K562 (cell line): Measurements from ENCODE around the gene BACH1. TPM values are rescaled to one million over a fixed set of nuclear protein-coding genes. Genes with fewer than 3 reads are reported as not detected.
A peak's percentile ranks its signal among the peaks of the same experiment; 100 is the strongest.
"Not testable (repeated sequence)": the region's sequence is repeated elsewhere in the genome, so short reads cannot be mapped to it uniquely, and the experiment has no call there.

ENCODE experiments used
- ATAC-seq: fragments of 200-7000 bp; cut with Tn5 transposase; 3 replicates; pipeline ENCODE4 v1.9.1; 2020; ENCODE audit warnings: moderate library complexity
- BruUV-seq: library from RNA; stranded (reverse); fragments of 400-500 nt; replicated peaks from 2 replicates; lab custom pipeline; 2021; lab: Mats Ljungman, UMichigan
- CTCF ChIA-PET: fragments of 300-600 bp; formaldehyde crosslinking; extraction: SDS; loops from one replicate; lab custom pipeline; 2021; ENCODE audit warnings: low intra/inter-chr PET ratio; lab: Yijun Ruan, JAX
- POLR2A ChIA-PET: fragments of 300-600, 350-650 bp; sonication (Branson Sonifier 250); formaldehyde crosslinking; extraction: SDS; loops from one replicate; lab custom pipeline; 2021; ENCODE audit warnings: antibody characterized with exemption, inconsistent platforms; lab: Yijun Ruan, JAX
- DNase-seq, 4 experiments: peaks; one replicate each; pipeline versions ENCODE4 v3.0.0 to v3.0.0-alpha.2; 2011 to 2018; ENCODE audit warnings: low spot score in 3 of 4, mixed read lengths in 3 of 4; ENCODE audit errors: extremely low read depth in 1 of 4
- FAIRE-seq: peaks from 2 replicates; lab custom pipeline; 2011; peaks lifted over from hg19 to GRCh38; lab: Jason Lieb, UNC
- H2AFZ ChIP-seq: 2 replicates; pipeline ENCODE4 v1.6.0; 2011; ENCODE audit warnings: low read depth, low read length, control low read depth, inconsistent platforms
- H3K27ac ChIP-seq: fragments of 200-600 bp; 3 replicates; pipeline ENCODE4 v1.8.0; 2011; ENCODE audit warnings: low read depth, mild to moderate bottlenecking, control low read depth, inconsistent platforms, low read length, moderate library complexity, mixed read lengths; ENCODE audit errors: extremely low read depth
- H3K27me3 ChIP-seq, 2 experiments: fragments of 300-600 bp in 1 of 2; 2 replicates in 1 of 2; 3 replicates in 1 of 2; pipeline versions ENCODE4 v1.6.0 to v1.8.0; 2011; ENCODE audit warnings: inconsistent platforms in 2 of 2, low read length in 2 of 2, mild to moderate bottlenecking in 1 of 2, mixed read lengths in 1 of 2, moderate library complexity in 1 of 2; ENCODE audit not compliant: control insufficient read depth in 2 of 2, insufficient read depth in 2 of 2
- H3K36me3 ChIP-seq: fragments of 300-600 bp; 3 replicates; pipeline ENCODE4 v1.8.0; 2011; ENCODE audit warnings: mild to moderate bottlenecking, low read length, inconsistent platforms; ENCODE audit not compliant: control insufficient read depth, insufficient read depth
- H3K4me1 ChIP-seq, 2 experiments: fragments of 200-600 bp in 1 of 2; replicated peaks in 1 of 2; 2 replicates in 1 of 2; 3 replicates in 1 of 2; pipeline versions ENCODE4 v1.5.1 to v1.8.0; 2011; ENCODE audit warnings: inconsistent platforms in 2 of 2, low read length in 2 of 2, mild to moderate bottlenecking in 1 of 2, mixed read lengths in 1 of 2, moderate library complexity in 1 of 2; ENCODE audit not compliant: control insufficient read depth in 2 of 2, insufficient read depth in 2 of 2
- H3K4me2 ChIP-seq: 2 replicates; pipeline ENCODE4 v1.6.1; 2011; ENCODE audit warnings: low read length, control low read depth, inconsistent platforms, mixed read lengths; ENCODE audit not compliant: insufficient read depth
- H3K4me3 ChIP-seq: fragments of 200-600 bp; sonication (generic), shearing (Covaris generic); 2 replicates; pipeline ENCODE4 v1.5.1; 2016; ENCODE audit warnings: control low read depth, inconsistent platforms
- H3K79me2 ChIP-seq: fragments of 200-600 bp; 3 replicates; pipeline ENCODE4 v1.8.0; 2011; ENCODE audit warnings: low read length, inconsistent platforms; ENCODE audit not compliant: control insufficient read depth, insufficient read depth
- H3K9ac ChIP-seq, 2 experiments: 2 replicates each; pipeline versions ENCODE4 v1.6.0 to v1.6.1; 2011; ENCODE audit warnings: low read depth in 2 of 2, low read length in 2 of 2, control low read depth in 1 of 2, inconsistent platforms in 1 of 2, mild to moderate bottlenecking in 1 of 2, mixed read lengths in 1 of 2; ENCODE audit not compliant: insufficient read depth in 1 of 2
- H3K9me1 ChIP-seq: one replicate; pipeline ENCODE4 v1.6.0; 2011; ENCODE audit warnings: inconsistent platforms, mild to moderate bottlenecking, low read length, moderate library complexity; ENCODE audit not compliant: control insufficient read depth, insufficient read depth
- H3K9me3 ChIP-seq: replicated peaks from 2 replicates; pipeline ENCODE4 v1.5.1; 2011; ENCODE audit warnings: low read depth, low read length, inconsistent platforms; ENCODE audit not compliant: control insufficient read depth, insufficient read depth
- H4K20me1 ChIP-seq: replicated peaks from 2 replicates; pipeline ENCODE4 v1.6.1; 2011; ENCODE audit warnings: low read length, inconsistent platforms, mixed read lengths; ENCODE audit not compliant: control insufficient read depth, insufficient read depth
- ARID3A ChIP-seq: IDR thresholded peaks from 2 replicates; pipeline ENCODE4 v1.6.1; 2012; ENCODE audit warnings: low read depth, low read length, improper control_type of control experiment, borderline replicate concordance
- CBFA2T2 ChIP-seq: fragments of 450-650 bp; conservative IDR thresholded peaks from 2 replicates; pipeline ENCODE4 v1.6.1; 2017; ENCODE audit warnings: mild to moderate bottlenecking
- DACH1 ChIP-seq: fragments of 450-650 bp; IDR thresholded peaks from 2 replicates; pipeline ENCODE4 v1.6.1; 2018; ENCODE audit not compliant: partially characterized antibody
- EP300 ChIP-seq: IDR thresholded peaks from 2 replicates; pipeline ENCODE4 v1.6.1; 2012; ENCODE audit warnings: low read length, improper control_type of control experiment
- FOXA3 ChIP-seq, 2 experiments: fragments of 450-650 bp in 1 of 2; sonication (generic) in 1 of 2; formaldehyde crosslinking; IDR thresholded peaks in 1 of 2; conservative IDR thresholded peaks in 1 of 2; 2 replicates each; pipeline versions ENCODE4 v1.4.0 to v1.8.0; 2020 to 2022; ENCODE audit warnings: mild to moderate bottlenecking in 2 of 2, missing genetic modification reagents in 1 of 2
- MTA1 ChIP-seq: fragments of 450-650 bp; IDR thresholded peaks from 2 replicates; pipeline ENCODE4 v1.6.1; 2017; ENCODE audit warnings: borderline replicate concordance
- SMARCA4 ChIP-seq: fragments of 450-650 bp; IDR thresholded peaks from 2 replicates; pipeline ENCODE4 v1.6.1; 2016
- SMARCE1 ChIP-seq: fragments of 450-650 bp; IDR thresholded peaks from 2 replicates; pipeline ENCODE4 v1.7.1; 2016; ENCODE audit warnings: mild to moderate bottlenecking
- WGBS: fragments of 100-300 bp; shearing (Covaris generic); methylation state at CpG from one replicate; pipeline ENCODE4 v1.1.6; 2016; ENCODE audit warnings: low coverage, mixed read lengths; ENCODE audit not compliant: insufficient coverage; ENCODE audit errors: missing lambda C conversion rate; 5-methylcytosine and 5-hydroxymethylcytosine counted together
- in situ Hi-C: fragments of 300-500 bp; cut with MboI; formaldehyde crosslinking; loops from 4 replicates; pipeline ENCODE4 v1.15.0; 2018; ENCODE audit warnings: inconsistent platforms, mixed read lengths
- intact Hi-C: fragments of 100-400 bp; cut with micrococcal nuclease; formaldehyde crosslinking; loops from 2 replicates; pipeline ENCODE4 v1.14.2; 2022
- polyA plus RNA-seq, 8 experiments: library from polyadenylated mRNA; depleted of rRNA in 4 of 8; stranded (reverse) in 5 of 8; unstranded in 3 of 8; fragments of >200 nt; fragmentation: Nextera tagmentation in 2 of 8; fragmentation: Illumina TruSeq in 1 of 8; extraction: Ambion mirVana in 2 of 8; extraction: Trizol in 1 of 8; gene quantifications; 2 replicates each; pipeline versions ENCODE4 v1.2.1 to v1.2.3, GENCODE V29; 2011 to 2014; ENCODE audit warnings: inconsistent platforms in 1 of 8, missing spikeins in 1 of 8
- total RNA-seq, 7 experiments: library from RNA; depleted of rRNA in 6 of 7; stranded (reverse); fragments of >200 nt in 6 of 7; fragmentation: Illumina TruSeq in 2 of 7; extraction: Trizol in 2 of 7; gene quantifications; 2 replicates each; pipeline versions ENCODE4 v1.2.1 to v1.2.3, GENCODE V29; 2011 to 2021; ENCODE audit warnings: low replicate concordance in 1 of 7
- TF ChIP-seq, protein P1 (sequence below), 3 experiments: IDR thresholded peaks in 2 of 3; conservative IDR thresholded peaks in 1 of 3; 2 replicates each; pipeline ENCODE4 v1.5.1; 2011 to 2012; ENCODE audit warnings: low read length in 3 of 3, mild to moderate bottlenecking in 3 of 3, control low read depth in 2 of 3, improper control_type of control experiment in 1 of 3, inconsistent platforms in 1 of 3, low read depth in 1 of 3, mixed read lengths in 1 of 3, moderate library complexity in 1 of 3; ENCODE audit not compliant: insufficient read depth in 2 of 3
- TF ChIP-seq, protein P2 (sequence below): fragments of 450-650 bp; formaldehyde crosslinking; IDR thresholded peaks from 2 replicates; pipeline ENCODE4 v1.4.0; 2022; ENCODE audit warnings: mild to moderate bottlenecking, moderate library complexity

The BACH1 gene
- total and polyA plus RNA-seq, 9 of the 15 experiments (the other 6 are each of a cell fraction or from before 2014, with no cell fraction given) = 10.6 to 58.5 (median 28.6) TPM

GRCh38 chr21:29356291-29356690 lies 57.6 kb downstream of the BACH1 start:
- in situ Hi-C loops, POLR2A ChIA-PET, H3K9me1 ChIP-seq, H3K9ac ChIP-seq, H3K4me1 ChIP-seq, H4K20me1 ChIP-seq, ATAC-seq, H3K27ac ChIP-seq, CTCF ChIA-PET, H3K27me3 ChIP-seq, H3K4me2 ChIP-seq, H3K4me3 ChIP-seq, intact Hi-C loops, FAIRE-seq, BruUV-seq, H3K79me2 ChIP-seq, DNase-seq: not testable (repeated sequence)
- Histone ChIP-seq H3K36me3 (peaks cover 19% of the 10 kb centered on the region), H2AFZ (0 out of 2 replicates have a peak overlapping the region, but pooled peaks have one; percentile 9), H3K9me3 (peaks cover 12% of the 10 kb centered on the region; the same call in 1 of the 2 replicates)
- 14% methylated on average over 1 of the region's 1 CpG for WGBS
- TF ChIP-seq FOXA3 (CRISPR knock-in tag; conservative IDR thresholded peaks at IDR 0.05 in 1 of 2, IDR thresholded peaks at IDR 0.05 in 1 of 2) = 0 out of 4 replicates have a peak, but pooled peaks of 1 of the 2 experiments have one; percentile 32
- peak; percentile 19 for TF ChIP-seq DACH1

GRCh38 chr21:29356810-29357209 lies 58.1 kb downstream of the BACH1 start:
- POLR2A ChIA-PET = interaction anchor here (0.6 kb wide), 1 partner anchor 829 kb away, joined by 3 read pairs; no protein-coding TSS in a partner anchor
- H3K4me3 ChIP-seq, BruUV-seq, H4K20me1 ChIP-seq, in situ Hi-C loops, H3K27me3 ChIP-seq, ATAC-seq, CTCF ChIA-PET, H3K9me1 ChIP-seq, H3K79me2 ChIP-seq, H3K4me1 ChIP-seq, intact Hi-C loops, H3K9ac ChIP-seq: not testable (repeated sequence)
- FAIRE-seq (peak; percentile 29), DNase-seq (peak in 1 of 4 experiments; percentile 58)
- Histone ChIP-seq H3K9me3 (peaks cover 12% of the 10 kb centered on the region; the same call in 1 of the 2 replicates), H3K4me2 (0 out of 2 replicates have a peak overlapping the region, but pooled peaks have one; percentile 12), H2AFZ (0 out of 2 replicates have a peak overlapping the region, but pooled peaks have one; percentile 9), H3K36me3 (peaks cover 19% of the 10 kb centered on the region), H3K27ac (peak overlapping the region; percentile 46; the same call in 2 of the 3 replicates)
- 10% methylated on average over 4 of the region's 4 CpGs for WGBS
- 0 out of 2 replicates have a peak, but pooled peaks have one; percentile 16 for TF ChIP-seq ARID3A
- TF ChIP-seq, protein P1, sequence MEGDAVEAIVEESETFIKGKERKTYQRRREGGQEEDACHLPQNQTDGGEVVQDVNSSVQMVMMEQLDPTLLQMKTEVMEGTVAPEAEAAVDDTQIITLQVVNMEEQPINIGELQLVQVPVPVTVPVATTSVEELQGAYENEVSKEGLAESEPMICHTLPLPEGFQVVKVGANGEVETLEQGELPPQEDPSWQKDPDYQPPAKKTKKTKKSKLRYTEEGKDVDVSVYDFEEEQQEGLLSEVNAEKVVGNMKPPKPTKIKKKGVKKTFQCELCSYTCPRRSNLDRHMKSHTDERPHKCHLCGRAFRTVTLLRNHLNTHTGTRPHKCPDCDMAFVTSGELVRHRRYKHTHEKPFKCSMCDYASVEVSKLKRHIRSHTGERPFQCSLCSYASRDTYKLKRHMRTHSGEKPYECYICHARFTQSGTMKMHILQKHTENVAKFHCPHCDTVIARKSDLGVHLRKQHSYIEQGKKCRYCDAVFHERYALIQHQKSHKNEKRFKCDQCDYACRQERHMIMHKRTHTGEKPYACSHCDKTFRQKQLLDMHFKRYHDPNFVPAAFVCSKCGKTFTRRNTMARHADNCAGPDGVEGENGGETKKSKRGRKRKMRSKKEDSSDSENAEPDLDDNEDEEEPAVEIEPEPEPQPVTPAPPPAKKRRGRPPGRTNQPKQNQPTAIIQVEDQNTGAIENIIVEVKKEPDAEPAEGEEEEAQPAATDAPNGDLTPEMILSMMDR (IDR thresholded peaks at IDR 0.05 in 2 of 3, conservative IDR thresholded peaks at IDR 0.05 in 1 of 3; ENCODE audit: insufficient read depth in 2 of 3, low read depth in 1 of 3, low read length in 3 of 3) = peak in 1 of 3 experiments; percentile 34; a peak in 2 of 6 replicates
- peak; percentile 70 for TF ChIP-seq CBFA2T2
- 0 out of 2 replicates have a peak, but pooled peaks have one; percentile 34 for TF ChIP-seq MTA1
- TF ChIP-seq SMARCA4 = peak; percentile 86
- TF ChIP-seq, protein P2, sequence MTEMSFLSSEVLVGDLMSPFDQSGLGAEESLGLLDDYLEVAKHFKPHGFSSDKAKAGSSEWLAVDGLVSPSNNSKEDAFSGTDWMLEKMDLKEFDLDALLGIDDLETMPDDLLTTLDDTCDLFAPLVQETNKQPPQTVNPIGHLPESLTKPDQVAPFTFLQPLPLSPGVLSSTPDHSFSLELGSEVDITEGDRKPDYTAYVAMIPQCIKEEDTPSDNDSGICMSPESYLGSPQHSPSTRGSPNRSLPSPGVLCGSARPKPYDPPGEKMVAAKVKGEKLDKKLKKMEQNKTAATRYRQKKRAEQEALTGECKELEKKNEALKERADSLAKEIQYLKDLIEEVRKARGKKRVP (CRISPR knock-in tag) = 0 out of 2 replicates have a peak, but pooled peaks have one; percentile 15
- peak; percentile 49; the same call in 1 of the 2 replicates for TF ChIP-seq SMARCE1
- peak; percentile 42; the same call in 1 of the 2 replicates for TF ChIP-seq EP300
